WTC11 (cell line): ENCODE measurements around the gene INPP5A.

Experiments used
- GABPB1 ChIP-seq: sonication (generic); formaldehyde crosslinking; IDR thresholded peaks from 2 replicates; pipeline ENCODE4 v1.8.1; 2023; ENCODE audit warnings: mild to moderate bottlenecking, missing genetic modification reagents
- NR1H2 ChIP-seq: sonication (generic); formaldehyde crosslinking; IDR thresholded peaks from 2 replicates; pipeline ENCODE4 v1.9.0; 2021; ENCODE audit warnings: mild to moderate bottlenecking, moderate library complexity, missing genetic modification reagents
- PRRX2 ChIP-seq: fragments of 250-450 bp; sonication (Bioruptor Pico); IDR thresholded peaks from 2 replicates; pipeline ENCODE4 v1.8.0; 2021; ENCODE audit warnings: mild to moderate bottlenecking
- RELA ChIP-seq: sonication (generic); formaldehyde crosslinking; IDR thresholded peaks from 2 replicates; pipeline ENCODE4 v1.8.1; 2022; ENCODE audit warnings: missing genetic modification reagents, mild to moderate bottlenecking, borderline replicate concordance
- TCF7 ChIP-seq: sonication (generic); formaldehyde crosslinking; IDR thresholded peaks from 2 replicates; pipeline ENCODE4 v1.8.0; 2022; ENCODE audit warnings: mild to moderate bottlenecking, low read depth, missing genetic modification reagents, moderate library complexity
- TP53 ChIP-seq: sonication (generic); formaldehyde crosslinking; IDR thresholded peaks from 2 replicates; pipeline ENCODE4 v1.8.1; 2023; ENCODE audit warnings: mild to moderate bottlenecking, missing genetic modification reagents
- ZNF138 ChIP-seq: sonication (generic); formaldehyde crosslinking; conservative IDR thresholded peaks from 2 replicates; pipeline ENCODE4 v1.8.1; 2022; ENCODE audit warnings: mild to moderate bottlenecking, moderate library complexity, missing genetic modification reagents
- ZNF423 ChIP-seq: fragments of 250-450 bp; sonication (Bioruptor Pico); IDR thresholded peaks from 2 replicates; pipeline ENCODE4 v2.1.2; 2022; ENCODE audit warnings: mild to moderate bottlenecking, moderate library complexity
- TF ChIP-seq, protein P1 (sequence below): fragments of 200-600 bp; IDR thresholded peaks from 2 replicates; pipeline ENCODE4 v1.8.0; 2022; ENCODE audit warnings: antibody characterized with exemption
- TF ChIP-seq, protein P2 (sequence below): sonication (generic); formaldehyde crosslinking; IDR thresholded peaks from 2 replicates; pipeline ENCODE4 v1.8.1; 2023; ENCODE audit warnings: mild to moderate bottlenecking, missing genetic modification reagents
- TF ChIP-seq, protein P3 (sequence below): sonication (generic); formaldehyde crosslinking; conservative IDR thresholded peaks from 2 replicates; pipeline ENCODE4 v1.8.1; 2022; ENCODE audit warnings: mild to moderate bottlenecking, missing genetic modification reagents

- TF ChIP-seq, protein P1, sequence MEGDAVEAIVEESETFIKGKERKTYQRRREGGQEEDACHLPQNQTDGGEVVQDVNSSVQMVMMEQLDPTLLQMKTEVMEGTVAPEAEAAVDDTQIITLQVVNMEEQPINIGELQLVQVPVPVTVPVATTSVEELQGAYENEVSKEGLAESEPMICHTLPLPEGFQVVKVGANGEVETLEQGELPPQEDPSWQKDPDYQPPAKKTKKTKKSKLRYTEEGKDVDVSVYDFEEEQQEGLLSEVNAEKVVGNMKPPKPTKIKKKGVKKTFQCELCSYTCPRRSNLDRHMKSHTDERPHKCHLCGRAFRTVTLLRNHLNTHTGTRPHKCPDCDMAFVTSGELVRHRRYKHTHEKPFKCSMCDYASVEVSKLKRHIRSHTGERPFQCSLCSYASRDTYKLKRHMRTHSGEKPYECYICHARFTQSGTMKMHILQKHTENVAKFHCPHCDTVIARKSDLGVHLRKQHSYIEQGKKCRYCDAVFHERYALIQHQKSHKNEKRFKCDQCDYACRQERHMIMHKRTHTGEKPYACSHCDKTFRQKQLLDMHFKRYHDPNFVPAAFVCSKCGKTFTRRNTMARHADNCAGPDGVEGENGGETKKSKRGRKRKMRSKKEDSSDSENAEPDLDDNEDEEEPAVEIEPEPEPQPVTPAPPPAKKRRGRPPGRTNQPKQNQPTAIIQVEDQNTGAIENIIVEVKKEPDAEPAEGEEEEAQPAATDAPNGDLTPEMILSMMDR, result no peak
- TF ChIP-seq, protein P2, sequence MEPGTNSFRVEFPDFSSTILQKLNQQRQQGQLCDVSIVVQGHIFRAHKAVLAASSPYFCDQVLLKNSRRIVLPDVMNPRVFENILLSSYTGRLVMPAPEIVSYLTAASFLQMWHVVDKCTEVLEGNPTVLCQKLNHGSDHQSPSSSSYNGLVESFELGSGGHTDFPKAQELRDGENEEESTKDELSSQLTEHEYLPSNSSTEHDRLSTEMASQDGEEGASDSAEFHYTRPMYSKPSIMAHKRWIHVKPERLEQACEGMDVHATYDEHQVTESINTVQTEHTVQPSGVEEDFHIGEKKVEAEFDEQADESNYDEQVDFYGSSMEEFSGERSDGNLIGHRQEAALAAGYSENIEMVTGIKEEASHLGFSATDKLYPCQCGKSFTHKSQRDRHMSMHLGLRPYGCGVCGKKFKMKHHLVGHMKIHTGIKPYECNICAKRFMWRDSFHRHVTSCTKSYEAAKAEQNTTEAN (CRISPR knock-in tag), result no peak
- TF ChIP-seq NR1H2 (CRISPR knock-in tag), result no peak
- TF ChIP-seq, protein P3, sequence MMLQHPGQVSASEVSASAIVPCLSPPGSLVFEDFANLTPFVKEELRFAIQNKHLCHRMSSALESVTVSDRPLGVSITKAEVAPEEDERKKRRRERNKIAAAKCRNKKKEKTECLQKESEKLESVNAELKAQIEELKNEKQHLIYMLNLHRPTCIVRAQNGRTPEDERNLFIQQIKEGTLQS (CRISPR knock-in tag), result no peak
- TF ChIP-seq RELA (CRISPR knock-in tag), result no peak
- no peak for TF ChIP-seq TCF7 (CRISPR knock-in tag)
- no peak for TF ChIP-seq PRRX2 (CRISPR knock-in tag)
- no peak for TF ChIP-seq ZNF138 (CRISPR knock-in tag)
- no peak for TF ChIP-seq GABPB1
- TF ChIP-seq TP53 (CRISPR knock-in tag), result no peak
- TF ChIP-seq ZNF423 (CRISPR knock-in tag), result no peak
Measured at GRCh38 chr10:132632091-132632561, 94.5 kb downstream of the INPP5A start.
